ENCODE data around the gene DAZAP2. TPM values are rescaled to one million over a fixed set of nuclear protein-coding genes. Genes with fewer than 3 reads are reported as not detected.

The DAZAP2 gene
- polyA plus RNA-seq, 2 of the 4 experiments (the other 2 are of a cell fraction), result 304 to 375 TPM

GRCh38 chr12:51222461-51222860 lies 16.2 kb upstream of the DAZAP2 start:
- FAIRE-seq, result no peak
- Histone ChIP-seq H3K4me1 (peaks cover 21% of the 10 kb centered on the region), H3K27ac (0 out of 6 replicates have a peak overlapping the region, but pooled peaks of 1 of the 2 experiments have one; percentile 12), H3K9me3 (no peaks in the 10 kb centered on the region), H3K4me2 (peak overlapping the region; percentile 62), H3K4me3 (no peak overlapping the region)
- peak in 1 of 2 experiments; percentile 25; a peak in 3 of 6 replicates for ATAC-seq
- WGBS (ENCODE audit: missing lambda C conversion rate), result 9% methylated on average over 7 of the region's 7 CpGs
- POLR2A ChIA-PET, result interaction anchor here (0.7 kb wide), 1 partner anchor 16 kb away, joined by 3 read pairs; the partner anchor contains the start of gene DAZAP2
- peak in 1 of 2 experiments; percentile 78 for DNase-seq (ENCODE audit: low read depth in 1 of 2, low spot score in 1 of 2)
- no peak for TF ChIP-seq FOSL2 (IDR thresholded peaks at IDR 0.05)
- TF ChIP-seq FOSL2 (CRISPR knock-in tag; IDR thresholded peaks at IDR 0.05), result peak; percentile 54
- no peak for TF ChIP-seq ZFP36 (IDR thresholded peaks at IDR 0.05; ENCODE audit: borderline replicate concordance, partially characterized antibody)
- TF ChIP-seq BHLHE40 (IDR thresholded peaks at IDR 0.05; ENCODE audit: low read depth, low read length), result no peak
- TF ChIP-seq ESRRA (IDR thresholded peaks at IDR 0.05; ENCODE audit: borderline replicate concordance, low read length), result no peak
- TF ChIP-seq, protein P1, sequence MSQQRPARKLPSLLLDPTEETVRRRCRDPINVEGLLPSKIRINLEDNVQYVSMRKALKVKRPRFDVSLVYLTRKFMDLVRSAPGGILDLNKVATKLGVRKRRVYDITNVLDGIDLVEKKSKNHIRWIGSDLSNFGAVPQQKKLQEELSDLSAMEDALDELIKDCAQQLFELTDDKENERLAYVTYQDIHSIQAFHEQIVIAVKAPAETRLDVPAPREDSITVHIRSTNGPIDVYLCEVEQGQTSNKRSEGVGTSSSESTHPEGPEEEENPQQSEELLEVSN (IDR thresholded peaks at IDR 0.05; ENCODE audit: borderline replicate concordance, low read depth), result no peak
- TF ChIP-seq MAZ (IDR thresholded peaks at IDR 0.05; ENCODE audit: borderline replicate concordance, low read depth, low read length), result no peak
- TF ChIP-seq KDM1A (IDR thresholded peaks at IDR 0.05; ENCODE audit: low read depth), result no peak
- TF ChIP-seq HOXB5 (CRISPR knock-in tag; IDR thresholded peaks at IDR 0.05), result no peak
- TF ChIP-seq NR3C1 (IDR thresholded peaks at IDR 0.05), result no peak
- no peak for TF ChIP-seq CHD2 (IDR thresholded peaks at IDR 0.05; ENCODE audit: low read length, partially characterized antibody)
- TF ChIP-seq CEBPB (IDR thresholded peaks at IDR 0.05), result 0 out of 4 replicates have a peak, but pooled peaks of 1 of the 2 experiments have one; percentile 14
- no peak for TF ChIP-seq ELK1 (IDR thresholded peaks at IDR 0.05; ENCODE audit: low read depth, low read length)
- no peak for TF ChIP-seq FOXS1 (CRISPR knock-in tag; IDR thresholded peaks at IDR 0.05)
- TF ChIP-seq SMC3 (IDR thresholded peaks at IDR 0.05), result no peak
- no peak for TF ChIP-seq TFCP2L1 (CRISPR knock-in tag; IDR thresholded peaks at IDR 0.05)
- no peak for TF ChIP-seq HOXA7 (CRISPR knock-in tag; IDR thresholded peaks at IDR 0.05)
- no peak for TF ChIP-seq EHMT2 (IDR thresholded peaks at IDR 0.05; ENCODE audit: low read depth)
- TF ChIP-seq NFE2L2 (conservative IDR thresholded peaks at IDR 0.05; ENCODE audit: low read length), result no peak
- peak; percentile 77; the same call in 1 of the 2 replicates for TF ChIP-seq GATA3 (IDR thresholded peaks at IDR 0.05; ENCODE audit: borderline replicate concordance)
- TF ChIP-seq MAFK (IDR thresholded peaks at IDR 0.05; ENCODE audit: partially characterized antibody), result no peak
- no peak for TF ChIP-seq POLR2A (IDR thresholded peaks at IDR 0.05; ENCODE audit: low read length)
- TF ChIP-seq REST (IDR thresholded peaks at IDR 0.05), result no peak
- TF ChIP-seq, protein P2, sequence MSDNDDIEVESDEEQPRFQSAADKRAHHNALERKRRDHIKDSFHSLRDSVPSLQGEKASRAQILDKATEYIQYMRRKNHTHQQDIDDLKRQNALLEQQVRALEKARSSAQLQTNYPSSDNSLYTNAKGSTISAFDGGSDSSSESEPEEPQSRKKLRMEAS (IDR thresholded peaks at IDR 0.05), result peak; percentile 52; the same call in 1 of the 2 replicates
- TF ChIP-seq, protein P3, sequence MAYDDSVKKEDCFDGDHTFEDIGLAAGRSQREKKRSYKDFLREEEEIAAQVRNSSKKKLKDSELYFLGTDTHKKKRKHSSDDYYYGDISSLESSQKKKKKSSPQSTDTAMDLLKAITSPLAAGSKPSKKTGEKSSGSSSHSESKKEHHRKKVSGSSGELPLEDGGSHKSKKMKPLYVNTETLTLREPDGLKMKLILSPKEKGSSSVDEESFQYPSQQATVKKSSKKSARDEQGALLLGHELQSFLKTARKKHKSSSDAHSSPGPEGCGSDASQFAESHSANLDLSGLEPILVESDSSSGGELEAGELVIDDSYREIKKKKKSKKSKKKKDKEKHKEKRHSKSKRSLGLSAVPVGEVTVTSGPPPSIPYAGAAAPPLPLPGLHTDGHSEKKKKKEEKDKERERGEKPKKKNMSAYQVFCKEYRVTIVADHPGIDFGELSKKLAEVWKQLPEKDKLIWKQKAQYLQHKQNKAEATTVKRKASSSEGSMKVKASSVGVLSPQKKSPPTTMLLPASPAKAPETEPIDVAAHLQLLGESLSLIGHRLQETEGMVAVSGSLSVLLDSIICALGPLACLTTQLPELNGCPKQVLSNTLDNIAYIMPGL (CRISPR knock-in tag; IDR thresholded peaks at IDR 0.05; ENCODE audit: borderline replicate concordance), result no peak
- TF ChIP-seq HDAC2 (IDR thresholded peaks at IDR 0.05), result no peak
- no peak for TF ChIP-seq KDM5A (IDR thresholded peaks at IDR 0.05)
- TF ChIP-seq EHF (CRISPR knock-in tag; IDR thresholded peaks at IDR 0.05), result no peak
- TF ChIP-seq CHD4 (IDR thresholded peaks at IDR 0.05; ENCODE audit: borderline replicate concordance), result no peak
- CTCF ChIA-PET, result interaction anchor here (2.0 kb wide), 1 partner anchor 119 kb away, joined by 6 read pairs; no protein-coding TSS in a partner anchor
